Muscle of leg (tissue), 11 donors: ENCODE measurements around the gene EPYC. TPM values are rescaled to one million over a fixed set of nuclear protein-coding genes. Genes with fewer than 3 reads are reported as not detected.

Experiments used
- DNase-seq: peaks from one replicate; pipeline ENCODE4 v3.0.0; 2013
- H3K27ac ChIP-seq: one replicate; pipeline ENCODE4 v1.5.1; 2013; ENCODE audit warnings: mild to moderate bottlenecking, low read length, control low read depth
- H3K27me3 ChIP-seq: one replicate; pipeline ENCODE4 v1.6.1; 2013; ENCODE audit warnings: low read length; ENCODE audit not compliant: control insufficient read depth, insufficient read depth
- H3K36me3 ChIP-seq: one replicate; pipeline ENCODE4 v1.6.1; 2013; ENCODE audit warnings: low read length; ENCODE audit not compliant: control insufficient read depth, insufficient read depth
- H3K4me1 ChIP-seq: one replicate; pipeline ENCODE4 v1.6.1; 2013; ENCODE audit warnings: low read length; ENCODE audit not compliant: control insufficient read depth, insufficient read depth
- H3K4me3 ChIP-seq: one replicate; pipeline ENCODE4 v1.5.1; 2013; ENCODE audit warnings: low read length, control low read depth
- H3K9me3 ChIP-seq: replicated peaks from 2 replicates; pipeline ENCODE4 v1.6.1; 2013; ENCODE audit warnings: low read depth, low read length; ENCODE audit not compliant: control insufficient read depth
- WGBS: methylation state at CpG from one replicate; pipeline ENCODE4 v1.1.5; 2013; ENCODE audit warnings: missing lambda C conversion rate; ENCODE audit not compliant: insufficient coverage; 5-methylcytosine and 5-hydroxymethylcytosine counted together
- polyA plus RNA-seq, 8 donors: library from polyadenylated mRNA; unstranded; fragments of 120-200 nt; gene quantifications; one replicate each; pipeline versions ENCODE4 v1.2.1 to v1.2.3, GENCODE V29; 2013; ENCODE audit warnings: inconsistent platforms in 1 of 8, low replicate concordance in 1 of 8; ENCODE audit not compliant: insufficient read length in 8 of 8, insufficient read depth in 1 of 8
- total RNA-seq: library from RNA; stranded (reverse); fragments of 120-200 nt; gene quantifications from one replicate; pipeline ENCODE4 v1.2.4, GENCODE V29; 2013

The EPYC gene
- total and polyA plus RNA-seq, 9 donors, result 0.04 to 0.25 (median 0.12) TPM; not detected in 6

- DNase-seq, result no peak
- Histone ChIP-seq H3K36me3 (no peaks in the 10 kb centered on the region), H3K4me1 (no peaks in the 10 kb centered on the region), H3K4me3 (no peak overlapping the region), H3K27me3 (no peaks in the 10 kb centered on the region), H3K27ac (no peak overlapping the region), H3K9me3 (no peaks in the 10 kb centered on the region)
- WGBS, result no CpG with 5 or more reads among the region's 2 CpGs
These were observed 87.3 kb downstream of the EPYC start for GRCh38 chr12:90917431-90917830.

DNA sequence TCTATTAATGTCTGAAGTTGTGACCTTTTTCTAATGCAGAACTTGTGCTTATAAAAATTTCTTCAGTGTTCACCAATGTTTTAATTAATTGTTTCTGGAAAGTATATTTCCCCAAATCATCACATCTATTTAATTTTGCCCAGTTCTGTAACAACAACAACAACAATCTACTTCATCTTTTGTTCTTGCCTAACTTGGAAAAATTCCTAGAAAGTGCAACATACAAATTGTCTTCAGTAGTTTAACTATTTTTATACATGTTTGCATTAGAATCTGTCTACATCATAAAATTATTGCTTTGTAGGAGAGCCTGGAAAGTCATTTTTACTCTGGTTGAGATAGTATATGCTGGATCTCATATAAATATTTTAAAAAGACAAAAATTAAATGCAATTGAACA, 88.3 kb downstream of the EPYC start:
- Histone ChIP-seq H3K4me1 (no peaks in the 10 kb centered on the region), H3K4me3 (no peak overlapping the region), H3K27ac (no peak overlapping the region), H3K27me3 (no peaks in the 10 kb centered on the region), H3K9me3 (no peaks in the 10 kb centered on the region), H3K36me3 (no peaks in the 10 kb centered on the region)
- DNase-seq, result no peak

- WGBS, result no CpG with 5 or more reads among the region's 2 CpGs
- Histone ChIP-seq H3K4me3 (no peak overlapping the region), H3K27me3 (no peaks in the 10 kb centered on the region), H3K27ac (no peak overlapping the region), H3K4me1 (no peaks in the 10 kb centered on the region), H3K36me3 (no peaks in the 10 kb centered on the region), H3K9me3 (no peaks in the 10 kb centered on the region)
- no peak for DNase-seq
These were observed 89.4 kb downstream of the EPYC start for GRCh38 chr12:90915353-90915752.

Other genes with a start within 250 kb of the EPYC start
- gene CCER1, start 49.8 kb downstream of the EPYC start, total RNA-seq, result not detected
- gene CCER1, start 49.8 kb downstream of the EPYC start, polyA plus RNA-seq, result not detected
- gene KERA, start 53.1 kb upstream of the EPYC start, total RNA-seq, result 223 TPM
- 100 to 1,000 TPM in 3 of 8 donors, 10 to 100 TPM in 5; 16.1 to 316 (median 55.7) TPM for gene KERA, start 53.1 kb upstream of the EPYC start, polyA plus RNA-seq
- gene LUM, start 106.5 kb upstream of the EPYC start, total RNA-seq, result 528 TPM
- 100 to 1,000 TPM; 458 to 709 (median 501) TPM for gene LUM, start 106.5 kb upstream of the EPYC start, polyA plus RNA-seq
- 2,074 TPM for gene DCN, start 177.8 kb upstream of the EPYC start, total RNA-seq
- 1,000 to 10,000 TPM; 1,075 to 2,946 (median 1,471) TPM for gene DCN, start 177.8 kb upstream of the EPYC start, polyA plus RNA-seq